HG03439 (cell line): ENCODE data around the gene DPCD.
"Not testable (repeated sequence)": the region's sequence is repeated elsewhere in the genome, so short reads cannot be mapped to it uniquely, and the experiment has no call there.

Experiments
- ATAC-seq: cut with Tn5 transposase; IDR thresholded peaks from one replicate; pipeline ENCODE4 v1.9.1; 2021; ENCODE audit warnings: mild to moderate bottlenecking, moderate library complexity; ENCODE audit not compliant: unreplicated experiment

Gene DPCD

DNA sequence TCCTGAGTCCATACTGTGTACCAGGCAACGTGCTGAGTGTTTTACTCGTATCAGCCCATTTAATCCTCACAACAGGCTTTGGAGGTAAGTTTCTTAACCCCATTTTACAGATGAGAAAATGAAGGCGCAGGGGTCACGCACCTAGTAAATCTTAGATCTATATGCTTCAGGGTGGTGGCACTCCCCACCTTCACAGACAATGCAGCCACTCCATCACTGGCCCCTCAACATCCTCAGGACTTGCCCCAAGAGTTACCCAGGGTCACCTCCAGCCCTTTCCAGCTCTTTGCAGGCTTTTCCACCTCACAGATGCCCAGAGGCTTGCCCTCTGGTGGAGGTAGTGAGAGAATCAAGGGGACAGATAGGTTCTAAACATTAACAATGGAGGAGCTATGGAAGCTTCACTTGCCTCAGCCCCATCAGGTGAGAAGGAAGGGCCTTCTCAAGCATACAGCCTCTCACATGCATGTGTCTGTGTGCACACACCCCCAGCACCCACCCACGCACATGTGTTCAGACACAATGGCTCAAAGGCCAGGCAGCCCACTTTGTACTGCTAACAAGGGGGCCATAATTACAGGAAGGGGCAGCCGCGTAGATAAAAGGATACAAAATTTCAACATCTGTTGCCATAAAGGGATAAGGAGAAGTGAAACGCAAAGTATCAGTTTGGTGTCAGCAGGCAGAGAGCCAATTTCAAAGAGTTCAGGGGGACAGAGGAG lies 29.1 kb downstream of the DPCD start:
- no peak for ATAC-seq

DNA sequence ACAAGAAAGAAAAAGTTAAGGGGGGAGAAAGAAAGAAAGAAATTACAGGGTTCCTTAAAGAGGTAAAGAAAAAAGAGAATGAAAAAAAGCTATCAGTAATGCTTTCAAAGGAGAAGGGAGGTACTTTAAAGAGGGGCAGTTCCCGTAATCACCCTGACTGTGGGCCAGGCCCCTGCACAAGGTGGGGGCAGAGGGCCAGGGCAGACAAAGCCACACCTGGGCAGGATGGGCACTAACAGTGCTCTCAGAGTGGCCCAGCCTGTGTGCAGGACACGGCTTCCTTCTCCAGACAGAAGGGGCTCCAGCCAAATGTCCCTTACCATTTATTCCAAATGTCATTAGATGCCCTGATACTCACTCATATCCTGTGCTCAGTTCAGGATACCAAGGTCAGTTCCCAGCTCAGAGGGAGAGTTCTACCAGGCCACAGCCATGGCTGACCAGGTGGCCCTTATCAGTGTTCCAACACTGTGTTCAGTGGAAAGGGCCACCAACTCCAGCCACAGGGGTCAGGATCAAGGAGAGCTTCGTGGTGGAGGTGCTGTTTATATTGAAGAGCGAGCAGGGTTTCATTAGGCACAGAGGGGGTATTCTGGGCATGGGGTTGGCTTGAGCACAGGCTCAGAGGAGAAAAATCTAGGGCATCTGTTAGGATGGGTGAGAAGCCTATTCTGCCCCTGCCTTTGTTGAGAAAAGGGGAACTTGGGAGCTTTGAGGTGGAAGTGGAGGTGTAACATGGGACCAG lies 29.9 kb downstream of the DPCD start:
- ATAC-seq, result no peak

DNA sequence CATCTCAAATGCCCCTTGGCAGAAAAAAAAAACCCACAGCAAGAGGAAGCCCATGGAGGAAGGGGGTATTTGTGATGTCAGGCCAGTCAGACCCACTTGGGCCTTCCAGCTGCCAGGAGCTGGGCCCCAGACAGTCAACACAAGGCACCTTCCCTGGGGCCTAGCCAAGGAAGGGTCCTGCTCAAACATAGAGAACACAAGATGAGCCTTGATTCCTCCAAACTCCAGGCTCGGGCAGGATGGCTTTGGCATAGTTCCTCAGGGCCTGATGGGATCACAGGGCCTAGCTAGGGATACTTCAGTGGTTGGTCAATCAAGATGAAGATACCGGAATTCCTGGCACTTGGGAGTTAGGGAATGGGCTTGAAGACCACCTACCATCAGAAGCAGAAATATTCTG lies 30.8 kb downstream of the DPCD start:
- no peak for ATAC-seq

DNA sequence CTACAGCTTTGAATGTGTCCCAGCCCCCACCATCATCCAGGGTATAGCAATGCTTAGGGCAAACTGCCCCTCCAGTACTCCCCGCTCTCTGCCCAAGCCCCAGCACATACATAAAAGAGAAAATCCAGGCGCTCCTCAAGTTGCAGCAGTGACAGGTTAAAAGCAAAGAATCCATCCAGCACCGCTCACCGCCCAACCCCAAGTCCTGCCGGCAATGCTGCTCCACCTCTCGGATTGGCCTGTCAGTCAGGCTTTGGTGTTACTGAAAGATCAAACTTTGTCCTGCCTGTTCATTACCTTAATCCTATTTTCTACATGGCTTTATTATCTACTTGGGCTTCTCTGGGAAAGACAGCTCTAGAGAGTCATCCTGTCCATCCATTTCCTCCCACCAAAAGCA lies 31.9 kb downstream of the DPCD start:
- ATAC-seq, result no peak

DNA sequence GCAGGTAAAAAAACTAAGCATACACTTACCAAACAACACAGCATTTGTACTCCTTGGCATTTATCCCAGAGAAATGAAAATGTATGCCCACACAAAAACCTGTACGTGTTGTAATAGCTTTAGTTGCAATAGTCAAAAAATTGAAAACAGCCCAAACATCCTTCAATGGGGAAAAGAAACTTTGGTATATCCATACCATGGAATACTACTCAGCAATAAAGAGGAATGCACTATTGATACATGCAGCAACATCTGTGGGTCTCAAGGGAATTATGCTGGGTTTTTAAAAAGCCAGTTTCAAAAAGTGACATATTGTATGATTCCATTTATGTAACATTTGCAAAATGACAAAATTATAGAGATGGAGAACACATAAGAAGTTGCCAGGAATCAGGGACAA lies 35.4 kb downstream of the DPCD start:
- ATAC-seq, result no peak

DNA sequence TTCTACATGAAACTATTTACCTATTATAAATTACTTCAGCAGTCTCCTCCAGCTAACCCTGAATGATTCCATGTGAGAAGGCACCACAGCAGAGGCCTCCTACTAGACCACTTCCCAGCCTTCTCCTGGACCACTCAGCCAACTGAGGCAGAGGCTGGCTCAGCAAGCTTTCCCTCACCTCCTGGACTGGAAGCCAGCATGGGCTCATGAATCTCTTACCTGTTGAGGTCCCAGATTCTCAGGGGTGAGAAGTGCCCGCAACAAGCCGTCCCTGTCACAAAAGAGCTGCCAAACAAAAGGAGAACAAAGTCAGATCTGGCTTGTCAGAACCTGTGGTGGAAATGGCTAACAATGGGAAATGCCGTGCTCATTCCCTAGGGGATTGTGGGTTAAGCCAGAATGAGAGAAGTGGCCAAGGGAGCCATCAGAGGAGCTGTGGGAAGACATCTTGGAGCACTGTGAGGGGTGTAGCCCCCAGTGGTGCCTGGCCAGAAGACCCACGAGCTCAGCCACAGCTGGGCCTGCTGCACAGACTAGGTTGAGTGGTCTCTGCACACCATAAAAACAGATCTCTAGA lies 36.5 kb downstream of the DPCD start:
- no peak for ATAC-seq

DNA sequence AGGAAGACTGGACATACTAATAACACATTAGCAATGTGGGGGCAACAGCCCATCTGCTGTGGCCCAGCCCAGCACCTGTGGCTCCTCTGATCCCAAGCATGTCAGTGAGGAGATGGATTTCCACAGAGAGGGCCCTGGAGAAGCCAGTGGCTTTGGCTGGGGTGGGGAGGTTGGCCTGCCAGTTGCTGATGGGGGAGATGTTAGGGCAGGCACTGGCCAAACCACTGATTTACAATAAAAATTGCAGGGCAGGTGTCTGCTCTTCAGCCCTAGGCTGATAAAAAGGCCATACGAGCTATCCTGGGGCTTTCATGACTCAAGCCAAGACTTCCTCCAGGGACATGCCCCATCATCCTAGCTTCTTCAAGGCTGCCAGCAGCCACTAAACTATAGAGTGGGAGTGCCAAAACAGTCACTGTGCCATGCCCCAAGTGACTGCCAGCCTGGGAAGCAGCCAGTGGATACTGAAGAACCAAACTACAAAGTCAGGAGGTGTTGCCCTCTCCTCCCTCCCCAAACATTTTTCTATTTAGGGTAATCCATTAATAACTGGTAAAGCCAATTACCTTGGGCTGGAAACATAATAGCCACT lies 37.8 kb downstream of the DPCD start:
- no peak for ATAC-seq

DNA sequence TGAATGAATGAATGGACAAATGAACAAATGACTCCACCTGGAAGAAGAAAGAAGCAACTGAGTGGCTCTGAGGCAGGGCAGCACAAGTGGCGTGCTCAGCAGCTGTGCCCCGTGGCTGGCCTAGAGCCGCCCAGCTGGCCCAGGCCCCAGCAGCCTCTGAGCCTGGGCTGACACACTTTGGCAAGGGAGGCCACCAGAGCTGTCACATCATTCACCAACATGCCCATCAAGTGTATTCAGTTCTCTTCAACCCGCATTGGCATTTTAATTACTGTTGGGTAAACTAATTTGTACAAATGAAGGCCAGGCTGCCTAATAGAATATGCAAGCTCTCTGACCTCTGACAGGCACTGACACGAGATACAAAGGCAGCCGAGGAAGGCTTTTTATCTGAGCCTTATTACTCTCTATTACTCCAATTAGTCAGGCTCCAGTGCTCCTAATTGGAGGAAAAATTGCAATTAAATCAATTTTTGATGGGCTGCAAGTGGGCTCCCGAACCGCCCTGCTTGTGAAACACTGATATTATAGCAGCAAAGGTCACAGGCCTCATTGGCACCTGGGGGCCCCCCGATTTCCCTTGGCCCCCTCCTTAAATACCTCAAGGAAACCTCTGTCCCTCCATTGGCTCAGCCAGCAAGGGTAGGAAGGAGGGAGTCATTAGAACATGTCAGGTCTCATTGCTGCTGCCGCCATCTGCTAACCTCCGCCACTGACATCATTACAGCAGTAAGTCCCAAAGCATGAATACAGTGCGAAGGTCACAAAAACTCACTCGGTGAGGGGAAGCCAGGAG lies 41.9 kb downstream of the DPCD start:
- ATAC-seq, result no peak

DNA sequence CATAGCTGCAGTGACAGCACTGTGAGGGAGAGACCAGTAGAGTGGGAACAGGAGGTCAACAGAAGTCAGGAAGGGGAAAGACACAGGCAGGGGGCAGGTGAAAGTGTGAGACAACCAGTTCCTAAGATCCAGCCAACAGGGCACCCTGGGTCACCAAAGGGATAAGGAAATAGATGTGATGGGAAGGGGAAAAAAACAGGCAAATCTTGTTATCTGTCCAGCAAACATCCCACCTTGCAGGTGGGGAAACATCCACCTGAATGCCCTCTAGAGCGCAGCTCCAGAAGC lies 42.5 kb downstream of the DPCD start:
- ATAC-seq, result no peak

DNA sequence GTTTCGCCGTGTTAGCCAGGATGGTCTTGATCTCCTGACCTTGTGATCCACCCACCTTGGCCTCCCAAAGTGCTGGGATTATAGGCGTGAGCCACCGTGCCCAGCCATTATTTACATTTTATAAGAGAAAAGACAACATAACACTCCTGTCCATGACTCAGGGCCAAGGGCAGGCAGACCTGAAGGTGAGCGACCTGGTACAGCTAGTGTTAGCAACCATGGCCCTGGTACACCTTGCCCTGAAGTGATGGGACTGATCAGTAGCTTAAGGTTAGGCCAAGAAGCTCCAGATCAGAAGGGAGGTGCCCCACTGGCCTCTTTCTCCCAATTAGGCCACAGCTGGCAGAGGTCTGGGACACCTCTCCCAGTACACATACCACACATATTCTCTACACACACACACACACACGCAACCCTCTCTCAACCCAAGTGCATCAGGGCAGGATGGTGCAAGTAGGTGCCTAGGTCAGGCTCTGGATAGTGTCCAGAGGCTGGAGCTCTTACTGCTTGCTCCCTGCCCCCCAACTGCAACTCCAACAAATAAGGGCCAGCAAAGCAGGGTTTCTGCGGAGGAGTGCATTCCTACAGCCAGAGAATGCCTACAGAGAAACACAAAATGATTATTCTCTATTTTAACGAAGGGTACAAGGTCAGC lies 43.8 kb downstream of the DPCD start:
- no peak for ATAC-seq

DNA sequence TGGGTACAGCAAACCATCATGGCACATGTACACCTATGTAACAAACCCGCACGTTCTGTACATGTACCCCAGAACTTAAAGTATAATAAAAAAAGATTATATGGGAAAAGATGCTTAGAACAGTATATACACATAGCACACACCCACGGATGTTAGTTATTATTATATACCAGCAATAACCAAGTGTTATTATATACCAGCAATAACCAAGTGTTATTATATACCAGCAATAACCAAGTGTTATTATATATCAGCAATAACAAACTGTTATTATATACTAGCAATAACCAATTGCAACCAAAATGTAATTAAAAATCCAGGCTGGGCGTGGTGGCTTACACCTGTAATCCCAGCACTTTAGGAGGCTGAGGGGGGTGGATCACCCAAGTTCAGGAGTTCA lies 45.4 kb downstream of the DPCD start:
- ATAC-seq, result not testable (repeated sequence)

DNA sequence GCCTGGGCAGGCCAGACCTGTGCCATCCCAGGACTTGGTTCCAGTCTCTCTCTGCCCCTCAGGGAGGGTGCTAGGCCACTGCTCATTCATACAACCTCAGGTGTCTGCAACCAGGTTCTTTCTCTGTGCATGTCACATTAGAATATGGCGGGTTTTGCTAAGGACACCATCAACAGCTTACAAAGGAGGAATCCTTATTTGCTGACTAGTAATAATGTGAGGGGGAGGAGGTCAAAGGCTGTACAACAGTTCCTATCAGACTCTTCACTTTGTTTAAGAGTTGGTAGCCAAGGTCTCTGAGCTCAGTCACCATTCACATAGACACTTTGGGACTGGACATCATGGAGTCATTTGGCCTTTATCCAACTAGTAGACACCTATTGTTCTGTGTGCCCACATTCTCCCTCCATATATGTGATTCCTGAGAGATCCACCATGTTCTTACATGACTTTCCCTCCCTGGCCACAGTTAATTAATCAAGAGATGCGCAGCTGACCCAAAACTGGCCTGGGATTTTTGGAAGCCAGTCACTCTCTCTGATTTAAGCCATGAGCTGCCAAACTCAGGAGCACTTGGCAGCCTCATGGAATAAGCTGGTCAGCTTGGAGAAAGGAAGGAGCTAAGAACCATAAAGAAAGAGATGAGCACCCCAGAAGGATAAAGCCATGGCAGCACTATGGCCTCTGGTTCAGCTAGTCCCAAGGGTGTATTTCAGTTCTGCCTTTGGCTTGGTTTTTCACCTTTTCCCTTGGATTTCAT lies 51.2 kb downstream of the DPCD start:
- no peak for ATAC-seq

DNA sequence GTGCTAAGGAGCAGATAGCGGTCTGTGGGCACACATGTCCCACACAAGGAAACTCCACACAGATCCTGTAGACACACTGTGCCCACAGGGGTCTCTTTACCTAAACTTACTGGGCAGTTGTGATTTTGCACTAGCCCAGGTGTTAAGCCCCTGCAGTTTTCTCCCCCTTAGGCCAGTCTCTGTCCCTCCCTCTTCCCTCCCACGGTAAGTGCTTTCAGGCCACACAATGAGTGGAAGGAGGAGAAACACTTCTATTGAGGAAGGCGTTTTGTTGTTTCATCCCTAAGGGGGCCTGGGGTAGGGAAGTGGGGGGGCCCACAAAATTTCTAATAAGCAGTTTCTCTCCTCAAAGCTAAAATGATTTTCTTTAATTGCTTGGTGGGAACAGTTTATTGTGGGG lies 55.4 kb downstream of the DPCD start:
- no peak for ATAC-seq

DNA sequence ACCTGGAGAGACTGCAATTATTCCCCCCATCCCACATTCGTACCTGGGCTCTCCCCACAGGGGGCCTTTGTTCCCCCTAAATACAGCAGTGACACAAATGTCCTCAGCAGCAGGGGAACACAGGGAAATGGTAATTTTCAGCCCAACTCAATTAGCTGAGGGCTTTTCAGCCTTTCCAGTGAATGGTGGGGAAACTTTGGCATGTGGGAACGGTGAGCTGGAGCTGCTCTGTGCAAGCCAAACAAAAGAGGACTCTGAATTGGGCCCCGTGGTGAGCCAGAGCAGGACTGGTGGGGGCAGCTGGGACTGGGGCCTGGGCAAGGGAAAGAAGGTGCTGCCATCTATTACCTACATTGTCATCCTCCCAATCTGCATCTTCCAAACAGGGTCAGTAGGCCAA lies 55.9 kb downstream of the DPCD start:
- no peak for ATAC-seq

DNA sequence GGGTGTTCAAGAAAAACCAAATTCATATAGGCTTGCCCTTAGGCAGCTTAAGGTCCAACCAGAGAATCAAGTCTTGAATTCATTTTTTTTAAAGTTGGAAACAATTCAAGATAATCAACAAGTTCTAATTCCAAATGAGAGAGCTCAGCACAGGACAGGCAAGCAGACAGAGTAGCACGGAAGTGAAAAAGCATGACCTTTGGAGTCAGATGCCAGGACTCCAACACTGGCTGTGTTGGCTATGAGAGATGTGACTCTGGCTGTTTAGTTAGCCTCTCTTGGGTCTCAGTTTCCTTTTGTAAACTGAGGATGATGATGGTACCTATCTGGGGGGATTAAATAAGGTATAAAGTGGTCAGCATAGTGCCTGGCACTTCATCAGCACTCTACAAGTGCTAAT lies 57.5 kb downstream of the DPCD start:
- ATAC-seq, result no peak

DNA sequence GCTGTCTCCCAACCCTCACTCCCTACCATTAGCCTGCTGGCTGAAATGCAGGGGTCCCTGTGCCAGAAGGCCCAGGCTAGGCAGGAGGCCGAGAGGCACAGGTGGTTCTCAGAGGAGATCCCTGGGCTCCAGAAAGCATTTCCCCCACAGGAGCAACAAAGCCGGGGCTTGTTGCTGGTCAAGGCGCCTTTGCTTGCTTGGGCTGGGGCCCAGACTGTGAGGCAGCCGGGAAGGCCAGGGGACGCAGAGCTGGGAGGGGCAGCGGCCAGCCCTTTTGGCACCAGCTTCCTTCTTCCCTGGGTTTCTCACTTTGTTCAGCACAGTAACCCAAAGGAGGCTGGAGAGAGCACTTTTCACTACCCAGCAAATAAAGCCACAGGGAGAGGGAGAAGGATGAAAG lies 58.2 kb downstream of the DPCD start:
- no peak for ATAC-seq

DNA sequence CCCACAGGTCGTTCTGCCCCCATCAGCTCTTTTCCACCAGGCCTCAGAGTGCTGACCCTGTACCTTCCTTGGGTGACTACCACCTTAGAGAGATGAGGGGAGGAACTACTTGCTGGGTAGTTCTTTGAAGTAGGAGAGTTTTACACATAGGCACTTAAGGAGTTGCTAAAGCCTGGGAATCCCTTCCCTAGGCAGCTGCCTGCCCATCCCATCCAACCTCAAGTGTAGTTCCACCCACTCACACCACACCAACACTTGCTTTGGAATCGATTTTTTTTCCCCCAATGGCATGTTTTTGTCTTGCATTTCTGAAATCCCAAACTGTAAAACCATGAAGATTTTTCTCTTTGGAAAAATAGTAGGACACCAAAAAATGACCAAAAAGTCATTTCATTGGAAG lies 59.1 kb downstream of the DPCD start:
- ATAC-seq, result no peak

DNA sequence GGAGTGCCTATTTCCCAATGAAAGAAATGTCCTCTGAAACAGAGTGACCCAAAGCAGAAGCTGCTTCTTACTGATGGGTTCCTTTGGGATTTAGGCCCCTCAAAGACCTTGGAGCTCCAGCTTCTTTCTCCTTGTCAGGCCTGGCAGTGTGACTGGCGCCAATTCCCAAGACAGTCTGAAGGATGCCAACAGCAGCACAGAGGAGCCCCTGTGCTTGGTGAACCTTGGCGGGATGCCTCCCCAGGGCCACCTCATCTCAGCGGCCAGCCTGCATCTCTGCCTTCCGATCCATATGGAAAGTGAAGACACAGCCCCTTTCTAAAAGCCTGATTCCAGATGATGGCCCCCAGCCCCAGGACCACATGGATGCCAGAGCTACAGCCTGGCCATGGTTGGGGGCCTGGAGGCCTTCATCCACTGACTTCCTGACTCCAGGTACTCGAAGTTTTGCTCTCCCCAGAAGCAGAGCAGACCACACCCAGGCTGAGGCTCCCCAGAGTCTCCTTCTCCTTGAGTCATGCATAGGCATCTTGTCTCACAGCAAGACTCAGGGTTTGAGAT lies 61.5 kb downstream of the DPCD start:
- no peak for ATAC-seq

DNA sequence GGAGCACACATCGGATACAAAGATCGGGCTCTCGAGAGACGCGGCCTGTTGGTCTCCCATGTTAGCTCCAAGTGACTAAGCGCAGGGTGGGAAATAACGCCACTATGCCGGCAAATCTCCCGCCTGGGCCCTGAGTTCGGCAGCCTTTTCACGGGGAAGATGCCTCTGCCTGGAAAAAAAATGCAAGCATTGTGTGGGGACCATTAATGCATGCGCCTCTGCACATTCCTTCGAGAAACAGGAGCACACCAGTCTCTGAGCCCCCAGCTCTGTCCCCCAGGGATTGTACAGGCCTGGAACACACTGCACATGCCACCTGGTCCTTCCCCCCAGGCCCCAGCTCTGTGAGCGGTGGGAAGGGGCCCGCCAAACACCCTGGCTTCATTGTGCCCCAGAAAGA lies 62.7 kb downstream of the DPCD start:
- ATAC-seq, result no peak

DNA sequence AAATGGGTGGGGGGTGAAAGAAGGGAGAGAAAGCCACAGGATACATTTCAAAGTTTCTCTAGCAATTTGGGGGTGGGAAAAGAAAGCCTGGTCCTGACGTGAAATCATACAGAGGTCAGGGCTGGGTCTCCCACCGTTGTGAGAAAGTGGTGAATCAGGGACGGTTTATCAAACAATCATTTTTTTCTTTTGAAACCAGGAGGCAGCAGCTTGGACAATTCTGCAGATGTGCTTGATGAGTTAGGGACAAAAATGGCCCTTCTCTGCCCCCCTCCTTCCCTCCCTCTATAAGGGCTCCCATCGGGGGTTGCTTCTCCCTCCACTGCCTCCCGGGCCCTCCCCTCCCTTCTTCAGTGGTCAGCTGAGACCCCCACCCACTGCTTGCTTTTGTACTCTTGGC lies 63.2 kb downstream of the DPCD start:
- no peak for ATAC-seq
